Measurements from ENCODE around the gene ZP3. TPM values are rescaled to one million over a fixed set of nuclear protein-coding genes. Genes with fewer than 3 reads are reported as not detected.

Gene ZP3
- total and polyA plus RNA-seq, 2 of the 13 experiments (the other 11 are each of a cell fraction or from before 2014, with no cell fraction given): not detected

- peak; percentile 65; the same call in 1 of the 2 replicates for TF ChIP-seq NFAT5 (CRISPR knock-in tag; IDR thresholded peaks at IDR 0.05)
- TF ChIP-seq FOXK2 (IDR thresholded peaks at IDR 0.05): no peak
- no peak for TF ChIP-seq ZSCAN5A (CRISPR knock-in tag; IDR thresholded peaks at IDR 0.05; ENCODE audit: borderline replicate concordance)
- TF ChIP-seq HNF4A (CRISPR knock-in tag; IDR thresholded peaks at IDR 0.05): peak; percentile 70
- peak; percentile 82; the same call in 1 of the 2 replicates for TF ChIP-seq MEIS2 (CRISPR knock-in tag; IDR thresholded peaks at IDR 0.05)
- peak; percentile 91 for TF ChIP-seq ZNF280B (CRISPR knock-in tag; IDR thresholded peaks at IDR 0.05; ENCODE audit: borderline replicate concordance)
- no peak for TF ChIP-seq RCOR2 (CRISPR knock-in tag; IDR thresholded peaks at IDR 0.05)
- TF ChIP-seq ZNF672 (CRISPR knock-in tag; IDR thresholded peaks at IDR 0.05): no peak
- peak; percentile 91 for TF ChIP-seq KDM2A (CRISPR knock-in tag; IDR thresholded peaks at IDR 0.05; ENCODE audit: borderline replicate concordance, low read depth)
- peak; percentile 54 to 91 for TF ChIP-seq POLR2A (IDR thresholded peaks at IDR 0.05; ENCODE audit: insufficient read depth in 1 of 2, low read depth in 2 of 2, low read length in 2 of 2)
- peak in 1 of 2 experiments; percentile 0; a peak in 1 of 4 replicates for TF ChIP-seq NR2F1 (CRISPR knock-in tag; IDR thresholded peaks at IDR 0.05)
- TF ChIP-seq GTF2F1 (IDR thresholded peaks at IDR 0.05; ENCODE audit: low read length): no peak
- TF ChIP-seq YEATS2 (CRISPR knock-in tag; IDR thresholded peaks at IDR 0.05; ENCODE audit: borderline replicate concordance): peak; percentile 49; the same call in 1 of the 2 replicates
- TF ChIP-seq ZNF333 (CRISPR knock-in tag; IDR thresholded peaks at IDR 0.05; ENCODE audit: borderline replicate concordance): peak; percentile 45; the same call in 1 of the 2 replicates
- TF ChIP-seq TGIF2 (CRISPR knock-in tag; IDR thresholded peaks at IDR 0.05): peak; percentile 25; the same call in 1 of the 2 replicates
- no peak for TF ChIP-seq THAP8 (CRISPR knock-in tag; IDR thresholded peaks at IDR 0.05; ENCODE audit: borderline replicate concordance)
- no peak for TF ChIP-seq SNAI1 (CRISPR knock-in tag; IDR thresholded peaks at IDR 0.05; ENCODE audit: borderline replicate concordance)
- no peak for TF ChIP-seq ZNF557 (CRISPR knock-in tag; IDR thresholded peaks at IDR 0.05)
- no peak; the same call in 1 of the 2 replicates for TF ChIP-seq ZNF792 (CRISPR knock-in tag; IDR thresholded peaks at IDR 0.05)
Observed at GRCh38 chr7:76393116-76394031, 31.4 kb upstream of the ZP3 start (continued).
